ENCODE results near the gene PROSER2.
"Not testable (repeated sequence)": the region's sequence is repeated elsewhere in the genome, so short reads cannot be mapped to it uniquely, and the experiment has no call there.

PROSER2 gene

GRCh38 chr10:11837372-11838161 is 14.4 kb downstream of the PROSER2 start:
- DNase-seq, result no peak

DNA sequence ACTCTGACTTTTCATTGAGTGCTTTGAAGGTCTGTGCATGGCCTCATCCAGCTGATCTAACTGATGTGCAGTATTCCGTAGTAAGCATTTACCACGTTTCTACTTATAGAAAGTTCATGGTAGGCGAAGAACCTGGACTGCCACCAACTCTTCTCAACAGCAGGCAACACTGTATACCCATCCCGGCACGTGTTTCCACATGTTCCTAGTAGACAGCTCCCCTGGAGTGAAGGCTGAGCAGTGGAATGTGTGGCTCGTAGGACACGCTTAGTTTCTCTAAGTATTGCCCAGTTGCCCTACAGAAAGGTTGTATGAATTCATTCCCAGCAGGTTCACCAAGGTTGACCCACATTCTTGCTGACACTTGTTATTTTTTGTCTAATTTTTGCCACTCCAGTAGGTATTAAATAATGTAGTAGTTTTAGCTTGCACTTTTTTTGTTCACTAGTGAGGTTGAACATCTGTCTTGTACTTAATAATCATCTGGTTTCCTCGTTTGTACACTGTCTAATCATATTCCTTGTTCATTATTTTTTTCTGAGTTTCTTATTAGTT is 15.2 kb downstream of the PROSER2 start:
- DNase-seq, result no peak

- no peak for DNase-seq
Measured at GRCh38 chr10:11841375-11841774, 18.2 kb downstream of the PROSER2 start.

GRCh38 chr10:11842411-11842810 is 19.3 kb downstream of the PROSER2 start:
- DNase-seq, result no peak

DNA sequence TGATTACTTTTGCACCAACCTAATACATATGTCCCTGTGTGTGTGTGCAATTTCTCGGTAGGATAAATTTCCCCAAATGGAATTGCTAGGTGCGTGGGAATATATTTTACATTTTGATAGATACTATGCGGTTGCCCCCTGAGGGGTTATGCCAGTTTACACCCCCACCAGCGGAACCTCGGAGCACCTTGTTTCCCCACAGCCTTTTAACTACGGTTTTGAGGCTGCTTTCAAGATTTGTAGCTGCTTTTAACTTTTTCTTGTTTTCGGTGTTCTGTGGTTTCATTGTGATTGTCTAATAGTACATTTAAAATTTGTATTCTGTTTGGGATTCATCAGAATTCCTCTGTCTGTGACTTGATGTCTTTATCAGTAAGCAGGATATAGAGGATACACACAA is 22.0 kb downstream of the PROSER2 start:
- DNase-seq, result no peak

- no peak for DNase-seq
Measured at GRCh38 chr10:11846542-11846941, 23.4 kb downstream of the PROSER2 start.

- DNase-seq, result no peak
Measured at GRCh38 chr10:11849277-11849676, 26.1 kb downstream of the PROSER2 start.

DNA sequence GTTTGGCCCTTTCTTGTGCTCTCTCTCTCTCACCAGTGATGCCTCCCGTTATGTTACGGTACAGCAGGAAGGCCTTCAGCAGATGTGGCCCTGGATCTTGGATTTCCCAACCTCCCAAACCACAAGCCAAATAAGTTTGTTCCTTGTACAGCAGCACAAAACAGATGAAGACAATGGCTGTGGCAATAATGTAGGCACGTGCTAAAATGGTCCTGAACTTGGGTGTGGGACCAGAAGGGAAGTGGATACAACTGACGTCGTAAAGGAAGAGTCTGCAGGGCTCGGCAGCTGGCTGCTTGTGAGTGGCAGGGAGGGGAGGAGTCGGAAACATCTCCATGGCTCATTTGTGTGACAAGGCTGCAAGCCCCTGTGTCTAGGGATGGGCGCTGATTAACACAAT is 26.8 kb downstream of the PROSER2 start:
- no peak for DNase-seq

GRCh38 chr10:11851910-11852309 is 28.8 kb downstream of the PROSER2 start:
- DNase-seq, result no peak

GRCh38 chr10:11852637-11853036 is 29.5 kb downstream of the PROSER2 start:
- not testable (repeated sequence) for DNase-seq

DNA sequence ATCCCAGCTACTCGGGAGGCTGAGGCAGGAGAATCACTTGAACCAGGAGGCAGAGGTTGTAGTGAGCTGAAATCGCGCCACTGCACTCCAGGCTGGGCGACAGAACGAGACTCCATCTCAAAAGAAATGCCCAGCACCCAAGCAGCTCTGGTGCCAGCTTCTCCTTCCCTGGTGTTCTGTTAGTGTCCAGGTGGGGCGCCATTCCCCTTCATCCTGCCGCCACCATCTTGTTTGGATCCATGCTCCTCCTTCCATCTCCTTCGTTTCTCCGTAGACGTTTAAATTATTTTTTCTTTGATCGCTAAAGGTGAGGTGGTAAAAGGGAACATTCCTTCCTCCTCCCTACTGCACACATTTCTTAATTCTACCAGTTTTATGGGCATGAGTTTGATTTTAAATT is 30.3 kb downstream of the PROSER2 start:
- DNase-seq, result no peak

- DNase-seq, result no peak
Measured at GRCh38 chr10:11854301-11854700, 31.1 kb downstream of the PROSER2 start.

DNA sequence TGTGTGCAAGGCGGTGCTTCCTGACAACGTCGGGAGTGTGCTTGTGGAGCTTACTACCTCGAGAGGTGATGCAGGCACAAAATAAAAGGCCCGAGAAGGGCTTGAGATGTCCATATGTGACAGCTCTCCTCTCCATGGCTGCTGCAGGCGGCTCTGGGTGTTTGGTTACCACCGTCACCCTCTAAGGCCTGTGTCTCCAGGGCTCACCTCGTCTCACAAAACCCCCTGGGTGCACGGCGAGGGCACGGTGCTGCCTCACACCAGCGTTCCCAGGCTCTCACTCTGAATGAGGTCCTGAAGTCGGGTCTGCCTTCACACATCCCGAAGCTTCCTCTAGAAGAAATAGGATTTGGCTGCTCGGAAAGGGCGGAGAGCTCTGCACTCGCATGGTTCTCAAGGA is 32.9 kb downstream of the PROSER2 start:
- DNase-seq, result no peak

- DNase-seq, result no peak
Measured at GRCh38 chr10:11856678-11857077, 33.5 kb downstream of the PROSER2 start.

DNA sequence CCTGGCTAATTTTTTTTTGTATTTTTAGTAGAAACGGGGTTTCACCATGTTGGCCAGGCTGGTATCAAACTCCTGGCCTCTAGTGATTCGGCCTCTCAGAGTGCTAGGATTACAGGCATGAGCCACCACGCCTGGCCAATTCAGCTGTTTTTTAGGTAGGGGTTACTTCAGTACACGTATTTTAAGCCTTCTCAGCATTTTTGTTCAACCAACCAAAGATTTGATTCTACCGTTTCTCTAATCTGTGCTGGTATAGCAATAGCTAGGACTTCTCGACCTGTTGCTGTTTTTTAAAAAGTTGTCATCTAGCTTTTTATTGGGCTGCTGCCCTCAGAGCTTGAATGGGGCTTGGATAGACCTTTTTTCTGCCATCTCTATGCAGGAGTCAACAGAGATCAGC is 34.9 kb downstream of the PROSER2 start:
- no peak for DNase-seq

DNA sequence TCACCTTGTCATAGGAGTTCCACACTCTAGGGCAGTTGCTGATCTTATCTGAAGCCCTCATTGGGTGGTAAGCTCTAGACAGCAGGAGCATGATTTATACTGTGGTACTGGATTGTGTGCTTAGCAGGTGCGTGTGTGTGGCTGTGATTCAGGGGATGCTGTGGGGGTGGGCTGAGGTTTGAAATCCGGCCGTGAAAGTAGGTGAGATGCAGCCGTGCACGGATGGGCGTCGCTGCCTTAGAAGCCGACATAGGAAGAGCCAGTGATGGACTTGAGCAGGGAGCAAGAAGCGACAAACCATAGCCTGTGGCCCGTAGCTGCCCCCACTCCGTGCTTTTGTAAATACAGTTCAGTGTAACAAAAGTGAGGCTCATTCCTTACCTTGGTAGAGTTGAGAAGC is 38.2 kb downstream of the PROSER2 start:
- no peak for DNase-seq

GRCh38 chr10:11861811-11862428 is 38.8 kb downstream of the PROSER2 start:
- DNase-seq, result no peak

DNA sequence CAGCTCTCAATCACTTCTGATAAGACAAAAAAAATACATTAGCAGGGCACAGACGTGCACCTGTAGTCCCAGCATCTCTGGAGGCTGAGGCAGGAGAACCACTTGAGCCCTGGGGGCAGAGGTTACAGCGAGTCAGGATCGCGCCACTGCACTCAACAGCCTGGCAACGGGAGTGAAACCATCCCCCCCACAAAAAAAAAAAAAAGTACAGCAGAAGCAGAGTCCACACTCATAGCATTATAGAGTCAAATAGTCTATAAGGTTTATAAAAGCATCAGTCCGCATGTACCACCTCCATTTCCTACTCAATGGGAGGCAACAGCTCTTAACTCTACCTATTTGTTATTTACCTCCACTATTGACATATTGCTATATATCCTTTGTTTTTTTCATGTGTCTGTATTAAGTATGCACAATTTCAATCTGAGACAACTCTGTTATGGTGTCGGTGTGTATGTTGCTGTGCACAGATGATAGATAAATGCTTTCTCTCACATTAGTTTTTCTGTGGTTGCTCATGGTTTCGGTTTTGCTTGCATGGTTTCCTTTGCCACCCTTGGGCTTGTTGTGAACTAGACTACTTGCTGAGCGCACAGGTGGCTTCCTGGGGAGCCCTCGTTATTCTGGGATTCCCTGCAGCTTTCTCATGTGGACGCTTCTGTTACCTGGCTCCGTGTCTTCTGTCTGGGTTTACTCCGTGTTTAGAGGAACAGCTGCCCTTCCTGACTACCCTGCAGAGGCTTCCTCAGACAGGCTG is 40.4 kb downstream of the PROSER2 start:
- no peak for DNase-seq

DNA sequence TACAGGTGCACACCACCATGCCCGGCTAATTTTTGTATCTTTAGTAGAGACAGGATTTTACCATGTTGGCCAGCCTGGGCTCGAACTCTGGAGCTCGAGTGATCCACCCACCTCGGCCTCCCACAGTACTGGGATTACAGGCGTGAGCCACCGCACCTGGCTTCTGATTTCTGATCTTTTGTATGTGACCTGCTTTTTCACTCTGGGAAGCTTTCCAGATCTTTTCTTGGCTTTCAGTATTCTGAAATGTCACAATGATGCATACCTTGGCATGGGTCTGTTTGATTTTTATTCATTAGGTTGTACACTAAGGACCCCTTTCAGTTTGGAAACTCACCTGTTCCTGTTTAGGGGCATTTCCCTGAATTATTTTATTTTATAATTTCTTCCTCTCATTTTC is 41.6 kb downstream of the PROSER2 start:
- no peak for DNase-seq

DNA sequence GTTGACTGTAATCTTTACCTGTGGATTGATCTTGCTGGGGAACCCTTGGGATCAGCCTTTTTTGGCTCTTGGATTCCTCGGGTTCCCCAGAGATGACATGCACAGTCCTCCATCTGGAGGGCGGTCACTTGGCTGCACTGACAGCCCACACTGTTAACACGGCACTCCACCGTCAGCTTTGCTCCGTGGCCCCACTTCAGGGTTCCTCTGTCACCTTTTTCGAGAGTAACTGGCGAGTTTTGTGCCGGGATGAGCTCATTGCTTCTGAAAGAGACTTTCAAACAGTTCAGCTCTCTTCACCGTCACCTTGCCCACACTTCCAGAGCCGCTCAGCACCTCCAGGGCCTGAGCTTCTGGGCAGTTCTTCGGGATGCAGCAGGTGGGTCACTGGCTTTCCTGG is 42.4 kb downstream of the PROSER2 start:
- DNase-seq, result no peak

DNA sequence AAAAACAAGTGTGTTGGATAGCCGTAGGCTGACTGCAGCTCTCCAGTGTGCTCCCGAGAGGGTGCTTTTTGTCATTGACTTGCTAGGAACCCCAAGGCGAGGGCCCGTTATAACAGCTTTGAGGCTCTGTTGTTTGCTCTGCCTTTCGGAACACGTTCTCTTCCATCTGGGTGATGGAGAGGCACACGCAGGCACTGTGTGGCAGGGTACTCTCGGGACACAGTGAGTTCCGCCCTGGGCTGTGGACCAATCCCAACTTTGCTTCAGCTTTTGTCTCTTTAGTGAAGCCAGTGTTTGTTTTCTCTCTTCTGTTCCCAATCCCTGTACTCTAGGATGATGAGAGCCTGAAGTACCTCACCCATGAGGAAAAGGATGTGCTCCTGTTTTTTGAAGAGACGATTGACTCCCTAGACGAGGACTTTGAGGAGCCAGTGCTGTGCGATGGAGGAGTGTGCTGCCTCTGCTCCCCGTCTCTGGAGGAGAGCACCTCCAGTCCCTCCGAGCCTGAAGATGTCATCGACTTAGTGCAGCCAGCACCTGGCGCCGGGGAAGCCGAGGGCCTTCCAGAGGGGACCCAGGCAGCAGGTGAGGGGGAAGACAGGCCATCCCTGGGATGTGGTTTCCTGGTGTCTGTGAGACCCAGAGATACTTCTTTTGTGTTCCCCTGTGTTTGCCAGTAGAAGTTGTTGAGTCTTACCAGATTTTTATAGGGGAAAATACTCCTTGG is 43.2 kb downstream of the PROSER2 start:
- no peak for DNase-seq

GRCh38 chr10:11869219-11869618 is 46.1 kb downstream of the PROSER2 start:
- DNase-seq, result no peak

Measured in effector CD8-positive, alpha-beta T cell (primary cell).